Measurements from ENCODE around the gene METTL8.

- TF ChIP-seq CTCF (IDR thresholded peaks at IDR 0.05; ENCODE audit: low read depth, low read length) = no peak
- no peak for TF ChIP-seq MAX (IDR thresholded peaks at IDR 0.05; ENCODE audit: low read depth, low read length)
- TF ChIP-seq POLR2A (IDR thresholded peaks at IDR 0.05; ENCODE audit: extremely low read depth, insufficient read length) = no peak
- TF ChIP-seq MYC (IDR thresholded peaks at IDR 0.05; ENCODE audit: low read depth, low read length) = no peak
Measured at GRCh38 chr2:171390941-171391516, 42.8 kb downstream of the METTL8 start.

All from NB4 (cell line).